ENCODE measurements around the gene WWP2. TPM values are rescaled to one million over a fixed set of nuclear protein-coding genes. Genes with fewer than 3 reads are reported as not detected.
"Not testable (repeated sequence)": the region's sequence is repeated elsewhere in the genome, so short reads cannot be mapped to it uniquely, and the experiment has no call there.

WWP2 gene
- total and polyA plus RNA-seq, 2 donors = 17.8 to 20.4 TPM

GRCh38 chr16:69838489-69838888, 76.4 kb downstream of the WWP2 start:
- H3K4me1 ChIP-seq (ENCODE audit: insufficient read depth) = no peaks in the 10 kb centered on the region
- no peak overlapping the region for H3K4me3 ChIP-seq (ENCODE audit: low read depth, low read length)
- no peaks in the 10 kb centered on the region for H3K36me3 ChIP-seq (ENCODE audit: insufficient read depth)
- WGBS = 43% methylated on average over 4 of the region's 4 CpGs
- no peak for DNase-seq (ENCODE audit: extremely low spot score)
- no peak overlapping the region for H3K27ac ChIP-seq (ENCODE audit: low read depth)

- no peaks in the 10 kb centered on the region for H3K4me1 ChIP-seq (ENCODE audit: insufficient read depth)
- no peak for DNase-seq (ENCODE audit: extremely low spot score)
- no peak overlapping the region for H3K4me3 ChIP-seq (ENCODE audit: low read depth, low read length)
- 45% methylated on average over 2 of the region's 2 CpGs for WGBS
- H3K36me3 ChIP-seq (ENCODE audit: insufficient read depth) = no peaks in the 10 kb centered on the region
- no peak overlapping the region for H3K27ac ChIP-seq (ENCODE audit: low read depth)
These were observed 77.1 kb downstream of the WWP2 start for GRCh38 chr16:69839240-69839688.

GRCh38 chr16:69839798-69840409, 77.8 kb downstream of the WWP2 start:
- WGBS = 81% methylated on average over 10 of the region's 10 CpGs
- Histone ChIP-seq H3K4me1 (ENCODE audit: insufficient read depth) (no peaks in the 10 kb centered on the region), H3K27ac (ENCODE audit: low read depth) (no peak overlapping the region), H3K36me3 (ENCODE audit: insufficient read depth) (no peaks in the 10 kb centered on the region), H3K4me3 (ENCODE audit: low read depth, low read length) (no peak overlapping the region)
- no peak for DNase-seq (ENCODE audit: extremely low spot score)

GRCh38 chr16:69840975-69841374, 78.8 kb downstream of the WWP2 start:
- DNase-seq (ENCODE audit: extremely low spot score) = no peak
- 90% methylated on average over 2 of the region's 2 CpGs for WGBS
- Histone ChIP-seq H3K4me3 (ENCODE audit: low read depth, low read length) (no peak overlapping the region), H3K27ac (ENCODE audit: low read depth) (no peak overlapping the region), H3K4me1 (ENCODE audit: insufficient read depth) (no peaks in the 10 kb centered on the region), H3K36me3 (ENCODE audit: insufficient read depth) (no peaks in the 10 kb centered on the region)

- Histone ChIP-seq H3K36me3 (ENCODE audit: insufficient read depth) (no peaks in the 10 kb centered on the region), H3K27ac (ENCODE audit: low read depth) (no peak overlapping the region), H3K4me3 (ENCODE audit: low read depth, low read length) (no peak overlapping the region), H3K4me1 (ENCODE audit: insufficient read depth) (no peaks in the 10 kb centered on the region)
- no peak for DNase-seq (ENCODE audit: extremely low spot score)
- 85% methylated on average over 8 of the region's 8 CpGs for WGBS
These were observed 82.3 kb downstream of the WWP2 start for GRCh38 chr16:69844441-69844840.

GRCh38 chr16:69845181-69845580, 83.0 kb downstream of the WWP2 start:
- Histone ChIP-seq H3K4me3 (ENCODE audit: low read depth, low read length) (no peak overlapping the region), H3K4me1 (ENCODE audit: insufficient read depth) (no peaks in the 10 kb centered on the region), H3K36me3 (ENCODE audit: insufficient read depth) (no peaks in the 10 kb centered on the region), H3K27ac (ENCODE audit: low read depth) (no peak overlapping the region)
- WGBS = 87% methylated on average over 6 of the region's 6 CpGs
- DNase-seq (ENCODE audit: extremely low spot score) = no peak

GRCh38 chr16:69847643-69848042, 85.5 kb downstream of the WWP2 start:
- WGBS = 91% methylated on average over 5 of the region's 5 CpGs
- Histone ChIP-seq H3K27ac (ENCODE audit: low read depth) (no peak overlapping the region), H3K36me3 (ENCODE audit: insufficient read depth) (peaks cover 2% of the 10 kb centered on the region), H3K4me3 (ENCODE audit: low read depth, low read length) (no peak overlapping the region), H3K4me1 (ENCODE audit: insufficient read depth) (no peaks in the 10 kb centered on the region)
- no peak for DNase-seq (ENCODE audit: extremely low spot score)

GRCh38 chr16:69848637-69849545, 86.8 kb downstream of the WWP2 start:
- no peak for DNase-seq (ENCODE audit: extremely low spot score)
- 14% methylated on average over 8 of the region's 8 CpGs for whole genome bisulfite sequencing
- H3K4me3 ChIP-seq (ENCODE audit: low read depth, low read length) = peak overlapping the region; percentile 3
- H3K27ac ChIP-seq (ENCODE audit: low read depth) = no peak overlapping the region
- no peaks in the 10 kb centered on the region for H3K4me1 ChIP-seq (ENCODE audit: insufficient read depth)
- H3K36me3 ChIP-seq (ENCODE audit: insufficient read depth) = peaks cover 2% of the 10 kb centered on the region

- peaks cover 2% of the 10 kb centered on the region for H3K36me3 ChIP-seq (ENCODE audit: insufficient read depth)
- 53% methylated on average over 13 of the region's 13 CpGs for WGBS
- DNase-seq (ENCODE audit: extremely low spot score) = no peak
- H3K4me1 ChIP-seq (ENCODE audit: insufficient read depth) = no peaks in the 10 kb centered on the region
- H3K27ac ChIP-seq (ENCODE audit: low read depth) = no peak overlapping the region
- H3K4me3 ChIP-seq (ENCODE audit: low read depth, low read length) = no peak overlapping the region
These were observed 89.5 kb downstream of the WWP2 start for GRCh38 chr16:69851491-69852240.

GRCh38 chr16:69852815-69853214, 90.7 kb downstream of the WWP2 start:
- peaks cover 2% of the 10 kb centered on the region for H3K36me3 ChIP-seq (ENCODE audit: insufficient read depth)
- no peak overlapping the region for H3K27ac ChIP-seq (ENCODE audit: low read depth)
- 78% methylated on average over 4 of the region's 4 CpGs for WGBS
- no peak overlapping the region for H3K4me3 ChIP-seq (ENCODE audit: low read depth, low read length)
- DNase-seq (ENCODE audit: extremely low spot score) = no peak
- H3K4me1 ChIP-seq (ENCODE audit: insufficient read depth) = no peaks in the 10 kb centered on the region

- Histone ChIP-seq H3K4me3 (ENCODE audit: low read depth, low read length) (no peak overlapping the region), H3K4me1 (ENCODE audit: insufficient read depth) (no peaks in the 10 kb centered on the region), H3K27ac (ENCODE audit: low read depth) (no peak overlapping the region), H3K36me3 (ENCODE audit: insufficient read depth) (peaks cover 2% of the 10 kb centered on the region)
- no peak for DNase-seq (ENCODE audit: extremely low spot score)
- WGBS = 99% methylated on average over 6 of the region's 6 CpGs
These were observed 91.3 kb downstream of the WWP2 start for GRCh38 chr16:69853481-69853880.

GRCh38 chr16:69854776-69855175, 92.6 kb downstream of the WWP2 start:
- H3K27ac ChIP-seq (ENCODE audit: low read depth); H3K36me3 ChIP-seq (ENCODE audit: insufficient read depth); DNase-seq (ENCODE audit: extremely low spot score); H3K4me1 ChIP-seq (ENCODE audit: insufficient read depth); H3K4me3 ChIP-seq (ENCODE audit: low read depth, low read length): not testable (repeated sequence)
- WGBS = 93% methylated on average over 5 of the region's 5 CpGs

GRCh38 chr16:69855592-69855991, 93.5 kb downstream of the WWP2 start:
- no peak for DNase-seq (ENCODE audit: extremely low spot score)
- Histone ChIP-seq H3K27ac (ENCODE audit: low read depth) (no peak overlapping the region), H3K36me3 (ENCODE audit: insufficient read depth) (peaks cover 2% of the 10 kb centered on the region), H3K4me3 (ENCODE audit: low read depth, low read length) (no peak overlapping the region), H3K4me1 (ENCODE audit: insufficient read depth) (no peaks in the 10 kb centered on the region)
- WGBS = 62% methylated on average over 2 of the region's 2 CpGs
